Measurements from ENCODE around the gene ARID1B.

Gene ARID1B

GRCh38 chr6:156791320-156791850 lies 14.2 kb downstream of the ARID1B start:
- peak; percentile 30 for DNase-seq (ENCODE audit: low spot score)

- DNase-seq (ENCODE audit: low spot score), result no peak
These were observed 16.0 kb downstream of the ARID1B start for GRCh38 chr6:156793200-156793599.

GRCh38 chr6:156794546-156795354 lies 17.6 kb downstream of the ARID1B start:
- DNase-seq (ENCODE audit: low spot score), result no peak

- no peak for DNase-seq (ENCODE audit: low spot score)
These were observed 18.6 kb downstream of the ARID1B start for GRCh38 chr6:156795825-156796224.

- no peak for DNase-seq (ENCODE audit: low spot score)
These were observed 19.4 kb downstream of the ARID1B start for GRCh38 chr6:156796627-156797026.

- no peak for DNase-seq (ENCODE audit: low spot score)
These were observed 20.9 kb downstream of the ARID1B start for GRCh38 chr6:156797901-156798735.

- DNase-seq (ENCODE audit: low spot score), result no peak
These were observed 24.5 kb downstream of the ARID1B start for GRCh38 chr6:156801712-156802111.

GRCh38 chr6:156803353-156803752 lies 26.2 kb downstream of the ARID1B start:
- no peak for DNase-seq (ENCODE audit: low spot score)

- DNase-seq (ENCODE audit: low spot score), result no peak
These were observed 27.2 kb downstream of the ARID1B start for GRCh38 chr6:156804402-156804801.

- no peak for DNase-seq (ENCODE audit: low spot score)
These were observed 29.0 kb downstream of the ARID1B start for GRCh38 chr6:156806155-156806554.

- DNase-seq (ENCODE audit: low spot score), result no peak
These were observed 29.9 kb downstream of the ARID1B start for GRCh38 chr6:156807028-156807427.

- DNase-seq (ENCODE audit: low spot score), result no peak
These were observed 30.6 kb downstream of the ARID1B start for GRCh38 chr6:156807795-156808194.

- DNase-seq (ENCODE audit: low spot score), result no peak
These were observed 31.1 kb downstream of the ARID1B start for GRCh38 chr6:156808287-156808686.

- DNase-seq (ENCODE audit: low spot score), result no peak
These were observed 31.9 kb downstream of the ARID1B start for GRCh38 chr6:156809034-156809433.

GRCh38 chr6:156809446-156810178 lies 32.4 kb downstream of the ARID1B start:
- no peak for DNase-seq (ENCODE audit: low spot score)

GRCh38 chr6:156814036-156814581 lies 36.9 kb downstream of the ARID1B start:
- no peak for DNase-seq (ENCODE audit: low spot score)

- DNase-seq (ENCODE audit: low spot score), result no peak
These were observed 39.3 kb downstream of the ARID1B start for GRCh38 chr6:156816505-156816904.

- no peak for DNase-seq (ENCODE audit: low spot score)
These were observed 43.1 kb downstream of the ARID1B start for GRCh38 chr6:156820089-156820798.

- no peak for DNase-seq (ENCODE audit: low spot score)
These were observed 44.5 kb downstream of the ARID1B start for GRCh38 chr6:156821707-156822106.

- DNase-seq (ENCODE audit: low spot score), result no peak
These were observed 45.6 kb downstream of the ARID1B start for GRCh38 chr6:156822747-156823206.

GRCh38 chr6:156824142-156824541 lies 47.0 kb downstream of the ARID1B start:
- DNase-seq (ENCODE audit: low spot score), result no peak
